ENCODE results near the gene AP5B1.

DNA sequence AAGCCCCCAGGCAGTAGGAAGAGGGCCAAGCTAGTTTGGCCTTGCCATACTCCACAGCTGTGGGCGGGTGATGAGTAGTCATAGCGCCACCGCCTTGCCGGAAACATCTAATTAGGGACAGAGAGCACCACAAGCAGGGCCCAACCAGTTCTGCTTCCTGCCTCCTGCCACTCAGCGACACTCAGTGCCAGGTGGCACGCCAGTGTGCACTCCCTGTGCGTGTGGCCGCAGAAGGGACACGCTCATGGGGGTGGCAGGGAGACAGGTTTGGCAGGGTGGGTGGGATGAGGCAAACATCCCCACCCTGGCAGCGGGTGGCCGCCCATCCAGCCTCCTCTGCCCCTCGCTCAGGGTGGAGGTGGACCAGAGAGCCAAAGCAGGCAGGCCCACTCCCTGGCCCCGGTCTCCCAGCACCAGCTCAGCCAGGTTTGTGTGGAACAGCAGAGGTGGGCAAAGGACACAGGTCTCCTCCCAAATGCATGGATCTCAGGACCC, 11.0 kb upstream of the AP5B1 start:
- TF ChIP-seq, protein P1, sequence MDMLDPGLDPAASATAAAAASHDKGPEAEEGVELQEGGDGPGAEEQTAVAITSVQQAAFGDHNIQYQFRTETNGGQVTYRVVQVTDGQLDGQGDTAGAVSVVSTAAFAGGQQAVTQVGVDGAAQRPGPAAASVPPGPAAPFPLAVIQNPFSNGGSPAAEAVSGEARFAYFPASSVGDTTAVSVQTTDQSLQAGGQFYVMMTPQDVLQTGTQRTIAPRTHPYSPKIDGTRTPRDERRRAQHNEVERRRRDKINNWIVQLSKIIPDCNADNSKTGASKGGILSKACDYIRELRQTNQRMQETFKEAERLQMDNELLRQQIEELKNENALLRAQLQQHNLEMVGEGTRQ (IDR thresholded peaks at IDR 0.05; ENCODE audit: low read length): no peak
- no peak for TF ChIP-seq POLR2A (IDR thresholded peaks at IDR 0.05; ENCODE audit: control extremely low read depth in 1 of 2, low read depth in 2 of 2, low read length in 2 of 2)
- TF ChIP-seq, protein P2, sequence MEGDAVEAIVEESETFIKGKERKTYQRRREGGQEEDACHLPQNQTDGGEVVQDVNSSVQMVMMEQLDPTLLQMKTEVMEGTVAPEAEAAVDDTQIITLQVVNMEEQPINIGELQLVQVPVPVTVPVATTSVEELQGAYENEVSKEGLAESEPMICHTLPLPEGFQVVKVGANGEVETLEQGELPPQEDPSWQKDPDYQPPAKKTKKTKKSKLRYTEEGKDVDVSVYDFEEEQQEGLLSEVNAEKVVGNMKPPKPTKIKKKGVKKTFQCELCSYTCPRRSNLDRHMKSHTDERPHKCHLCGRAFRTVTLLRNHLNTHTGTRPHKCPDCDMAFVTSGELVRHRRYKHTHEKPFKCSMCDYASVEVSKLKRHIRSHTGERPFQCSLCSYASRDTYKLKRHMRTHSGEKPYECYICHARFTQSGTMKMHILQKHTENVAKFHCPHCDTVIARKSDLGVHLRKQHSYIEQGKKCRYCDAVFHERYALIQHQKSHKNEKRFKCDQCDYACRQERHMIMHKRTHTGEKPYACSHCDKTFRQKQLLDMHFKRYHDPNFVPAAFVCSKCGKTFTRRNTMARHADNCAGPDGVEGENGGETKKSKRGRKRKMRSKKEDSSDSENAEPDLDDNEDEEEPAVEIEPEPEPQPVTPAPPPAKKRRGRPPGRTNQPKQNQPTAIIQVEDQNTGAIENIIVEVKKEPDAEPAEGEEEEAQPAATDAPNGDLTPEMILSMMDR (IDR thresholded peaks at IDR 0.05; ENCODE audit: control extremely low read depth in 1 of 3, insufficient read depth in 1 of 3, low read depth in 1 of 3, low read length in 3 of 3): no peak
- no peak for TF ChIP-seq JUND (IDR thresholded peaks at IDR 0.05; ENCODE audit: low read length)
- TF ChIP-seq, protein P3, sequence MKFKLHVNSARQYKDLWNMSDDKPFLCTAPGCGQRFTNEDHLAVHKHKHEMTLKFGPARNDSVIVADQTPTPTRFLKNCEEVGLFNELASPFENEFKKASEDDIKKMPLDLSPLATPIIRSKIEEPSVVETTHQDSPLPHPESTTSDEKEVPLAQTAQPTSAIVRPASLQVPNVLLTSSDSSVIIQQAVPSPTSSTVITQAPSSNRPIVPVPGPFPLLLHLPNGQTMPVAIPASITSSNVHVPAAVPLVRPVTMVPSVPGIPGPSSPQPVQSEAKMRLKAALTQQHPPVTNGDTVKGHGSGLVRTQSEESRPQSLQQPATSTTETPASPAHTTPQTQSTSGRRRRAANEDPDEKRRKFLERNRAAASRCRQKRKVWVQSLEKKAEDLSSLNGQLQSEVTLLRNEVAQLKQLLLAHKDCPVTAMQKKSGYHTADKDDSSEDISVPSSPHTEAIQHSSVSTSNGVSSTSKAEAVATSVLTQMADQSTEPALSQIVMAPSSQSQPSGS (IDR thresholded peaks at IDR 0.05; ENCODE audit: low read length): no peak
- no peak for TF ChIP-seq GABPA (IDR thresholded peaks at IDR 0.05; ENCODE audit: borderline replicate concordance, insufficient read depth, low read length)
- no peak for TF ChIP-seq CBX5 (IDR thresholded peaks at IDR 0.05; ENCODE audit: low read depth, low read length)
